Mesendoderm (in vitro differentiated cells): ENCODE measurements around the gene AQP12A.
"Not testable (repeated sequence)": the region's sequence is repeated elsewhere in the genome, so short reads cannot be mapped to it uniquely, and the experiment has no call there.

Experiments used
- DNase-seq: peaks from one replicate; pipeline ENCODE4 v3.0.0; 2013
- H2AK5ac ChIP-seq: 2 replicates; pipeline ENCODE4 v1.6.1; 2013; ENCODE audit warnings: low read length, inconsistent platforms
- H2BK120ac ChIP-seq: 2 replicates; pipeline ENCODE4 v1.6.1; 2013; ENCODE audit warnings: low read depth, mild to moderate bottlenecking, low read length, moderate library complexity, mixed read lengths
- H2BK15ac ChIP-seq: replicated peaks from 2 replicates; pipeline ENCODE4 v1.6.1; 2013; ENCODE audit warnings: low read depth, mild to moderate bottlenecking, moderate library complexity
- H2BK5ac ChIP-seq: 2 replicates; pipeline ENCODE4 v1.6.1; 2013; ENCODE audit warnings: low read length, inconsistent platforms
- H3K18ac ChIP-seq: 2 replicates; pipeline ENCODE4 v1.6.1; 2013; ENCODE audit warnings: mild to moderate bottlenecking, low read length, mixed read lengths
- H3K23ac ChIP-seq: one replicate; pipeline ENCODE4 v1.6.1; 2013; ENCODE audit warnings: low read length
- H3K27ac ChIP-seq: 2 replicates; pipeline ENCODE4 v1.5.1; 2013; ENCODE audit warnings: low read depth, mild to moderate bottlenecking, inconsistent platforms, low read length, moderate library complexity
- H3K27me3 ChIP-seq: 2 replicates; pipeline ENCODE4 v1.6.1; 2013; ENCODE audit warnings: low read length, control low read depth, mild to moderate bottlenecking, inconsistent platforms; ENCODE audit not compliant: insufficient read depth, poor library complexity
- H3K36me3 ChIP-seq: 2 replicates; pipeline ENCODE4 v1.6.1; 2013; ENCODE audit warnings: low read length, inconsistent platforms; ENCODE audit not compliant: control insufficient read depth, insufficient read depth
- H3K4ac ChIP-seq: one replicate; pipeline ENCODE4 v1.6.1; 2013; ENCODE audit warnings: low read depth, mild to moderate bottlenecking, low read length, moderate library complexity
- H3K4me1 ChIP-seq: 2 replicates; pipeline ENCODE4 v1.6.1; 2013; ENCODE audit warnings: low read depth, low read length, inconsistent platforms; ENCODE audit not compliant: control insufficient read depth
- H3K4me2 ChIP-seq: 2 replicates; pipeline ENCODE4 v1.6.1; 2013; ENCODE audit warnings: low read length
- H3K4me3 ChIP-seq: 2 replicates; pipeline ENCODE4 v1.5.1; 2013; ENCODE audit warnings: mild to moderate bottlenecking, low read length
- H3K56ac ChIP-seq: one replicate; pipeline ENCODE4 v1.6.1; 2013; ENCODE audit warnings: low read length
- H3K79me1 ChIP-seq: 2 replicates; pipeline ENCODE4 v1.6.1; 2013; ENCODE audit warnings: low read length, inconsistent platforms
- H3K79me2 ChIP-seq: 2 replicates; pipeline ENCODE4 v1.6.1; 2013; ENCODE audit warnings: mild to moderate bottlenecking, low read length; ENCODE audit not compliant: control insufficient read depth, insufficient read depth
- H3K9ac ChIP-seq: 2 replicates; pipeline ENCODE4 v1.6.1; 2013; ENCODE audit warnings: low read length, inconsistent platforms
- H4K5ac ChIP-seq: one replicate; pipeline ENCODE4 v1.6.1; 2013; ENCODE audit warnings: low read length
- H4K8ac ChIP-seq: one replicate; pipeline ENCODE4 v1.6.1; 2013; ENCODE audit warnings: low read depth, mild to moderate bottlenecking, control low read depth, low read length, moderate library complexity
- WGBS: extraction: QIAGEN DNeasy Blood & Tissue Kit; methylation state at CpG from one replicate; pipeline ENCODE4 v1.1.7; 2013; ENCODE audit warnings: low lambda C conversion rate, missing lambda C conversion rate; ENCODE audit not compliant: insufficient coverage; ENCODE audit errors: extremely low coverage; 5-methylcytosine and 5-hydroxymethylcytosine counted together

The AQP12A gene

GRCh38 chr2:240687045-240687740 lies 4.5 kb upstream of the AQP12A start:
- no peak overlapping the region for H3K23ac ChIP-seq
- H2AK5ac ChIP-seq, result no peak overlapping the region
- no peak overlapping the region for H3K4ac ChIP-seq
- no peaks in the 10 kb centered on the region for H3K27me3 ChIP-seq
- no peak overlapping the region for H2BK15ac ChIP-seq
- H3K18ac ChIP-seq, result no peak overlapping the region
- H2BK120ac ChIP-seq, result no peak overlapping the region
- no peak overlapping the region for H3K9ac ChIP-seq
- H2BK5ac ChIP-seq, result no peak overlapping the region
- H3K56ac ChIP-seq, result no peak overlapping the region
- H3K4me1 ChIP-seq, result no peaks in the 10 kb centered on the region
- no CpG with 5 or more reads among the region's 20 CpGs for WGBS
- no peaks in the 10 kb centered on the region for H3K79me2 ChIP-seq
- H3K36me3 ChIP-seq, result no peaks in the 10 kb centered on the region
- no peak overlapping the region for H3K4me3 ChIP-seq
- no peak overlapping the region for H3K27ac ChIP-seq
- no peak overlapping the region for H4K8ac ChIP-seq
- DNase-seq, result no peak
- no peak overlapping the region for H3K4me2 ChIP-seq
- no peak overlapping the region for H4K5ac ChIP-seq
- H3K79me1 ChIP-seq, result no peaks in the 10 kb centered on the region

GRCh38 chr2:240687741-240688552 lies 3.7 kb upstream of the AQP12A start:
- Histone ChIP-seq H3K27ac (no peak overlapping the region), H3K23ac (no peak overlapping the region), H4K5ac (no peak overlapping the region), H3K18ac (no peak overlapping the region), H4K8ac (no peak overlapping the region), H3K4me1 (no peaks in the 10 kb centered on the region), H3K27me3 (no peaks in the 10 kb centered on the region), H3K56ac (no peak overlapping the region), H3K79me2 (no peaks in the 10 kb centered on the region), H3K4ac (no peak overlapping the region), H3K4me2 (no peak overlapping the region), H2BK15ac (no peak overlapping the region), H2BK5ac (no peak overlapping the region), H3K4me3 (no peak overlapping the region), H3K36me3 (no peaks in the 10 kb centered on the region), H2AK5ac (no peak overlapping the region), H3K79me1 (no peaks in the 10 kb centered on the region), H2BK120ac (no peak overlapping the region), H3K9ac (no peak overlapping the region)
- WGBS, result no CpG with 5 or more reads among the region's 14 CpGs
- DNase-seq, result no peak

GRCh38 chr2:240688553-240688919 lies 3.1 kb upstream of the AQP12A start:
- H2BK15ac ChIP-seq, result no peak overlapping the region
- no peak overlapping the region for H3K9ac ChIP-seq
- no peak overlapping the region for H4K5ac ChIP-seq
- H3K18ac ChIP-seq, result no peak overlapping the region
- no peak overlapping the region for H2BK120ac ChIP-seq
- no peak overlapping the region for H3K4me2 ChIP-seq
- H3K79me2 ChIP-seq, result no peaks in the 10 kb centered on the region
- H3K23ac ChIP-seq, result no peak overlapping the region
- no peak overlapping the region for H2AK5ac ChIP-seq
- H2BK5ac ChIP-seq, result no peak overlapping the region
- WGBS, result no CpG with 5 or more reads among the region's 9 CpGs
- H3K4me1 ChIP-seq, result no peaks in the 10 kb centered on the region
- no peak overlapping the region for H3K56ac ChIP-seq
- no peak overlapping the region for H3K27ac ChIP-seq
- no peaks in the 10 kb centered on the region for H3K27me3 ChIP-seq
- no peak overlapping the region for H3K4me3 ChIP-seq
- no peaks in the 10 kb centered on the region for H3K36me3 ChIP-seq
- no peaks in the 10 kb centered on the region for H3K79me1 ChIP-seq
- H3K4ac ChIP-seq, result no peak overlapping the region
- DNase-seq, result no peak
- H4K8ac ChIP-seq, result no peak overlapping the region

- H4K8ac ChIP-seq, result no peak overlapping the region
- WGBS, result no CpG with 5 or more reads among the region's 11 CpGs
- no peak overlapping the region for H3K23ac ChIP-seq
- H2BK15ac ChIP-seq, result no peak overlapping the region
- H3K27ac ChIP-seq, result no peak overlapping the region
- no peak overlapping the region for H3K56ac ChIP-seq
- no peak overlapping the region for H3K18ac ChIP-seq
- no peak overlapping the region for H3K4me2 ChIP-seq
- no peaks in the 10 kb centered on the region for H3K79me2 ChIP-seq
- no peak overlapping the region for H2BK5ac ChIP-seq
- H3K4ac ChIP-seq, result no peak overlapping the region
- no peaks in the 10 kb centered on the region for H3K4me1 ChIP-seq
- H3K9ac ChIP-seq, result no peak overlapping the region
- no peak overlapping the region for H2BK120ac ChIP-seq
- H4K5ac ChIP-seq, result no peak overlapping the region
- no peak for DNase-seq
- no peak overlapping the region for H2AK5ac ChIP-seq
- H3K4me3 ChIP-seq, result no peak overlapping the region
- H3K79me1 ChIP-seq, result no peaks in the 10 kb centered on the region
- H3K27me3 ChIP-seq, result no peaks in the 10 kb centered on the region
- no peaks in the 10 kb centered on the region for H3K36me3 ChIP-seq
Observed at GRCh38 chr2:240689975-240690374, 1.7 kb upstream of the AQP12A start.

GRCh38 chr2:240690421-240691074 lies 1.1 kb upstream of the AQP12A start:
- not testable (repeated sequence) for H3K4ac ChIP-seq, H3K18ac ChIP-seq, H2BK5ac ChIP-seq, H3K23ac ChIP-seq, H3K79me2 ChIP-seq, H2BK120ac ChIP-seq, H3K79me1 ChIP-seq, H3K56ac ChIP-seq, H3K36me3 ChIP-seq, H3K4me2 ChIP-seq, H3K27ac ChIP-seq, H3K27me3 ChIP-seq, H3K4me1 ChIP-seq, H4K5ac ChIP-seq, H3K9ac ChIP-seq, DNase-seq, H2AK5ac ChIP-seq, H4K8ac ChIP-seq, H2BK15ac ChIP-seq, H3K4me3 ChIP-seq
- WGBS, result no CpG with 5 or more reads among the region's 18 CpGs
